H9 (cell line): ENCODE measurements around the gene HSPB8. TPM values are rescaled to one million over a fixed set of nuclear protein-coding genes. Genes with fewer than 3 reads are reported as not detected.

Source experiments
- DNase-seq: peaks from one replicate; pipeline ENCODE4 v3.0.0-alpha.2; 2017
- H2AFZ ChIP-seq: one replicate; pipeline ENCODE4 v1.6.1; 2013; ENCODE audit warnings: mild to moderate bottlenecking, low read length, control low read depth, moderate library complexity
- H2AK5ac ChIP-seq: 2 replicates; pipeline ENCODE4 v1.6.1; 2013; ENCODE audit warnings: low read length, control low read depth, mixed read lengths; ENCODE audit not compliant: insufficient read length
- H2BK120ac ChIP-seq: one replicate; pipeline ENCODE4 v1.6.1; 2013; ENCODE audit warnings: low read depth, mild to moderate bottlenecking, low read length, control low read depth, inconsistent platforms; ENCODE audit not compliant: poor library complexity, severe bottlenecking
- H2BK12ac ChIP-seq: 2 replicates; pipeline ENCODE4 v1.6.1; 2013; ENCODE audit warnings: low read length, control low read depth, mixed read lengths, low read depth; ENCODE audit not compliant: insufficient read length
- H2BK15ac ChIP-seq: 2 replicates; pipeline ENCODE4 v1.6.1; 2013; ENCODE audit warnings: low read depth, low read length, control low read depth
- H2BK20ac ChIP-seq: one replicate; pipeline ENCODE4 v1.6.1; 2013; ENCODE audit warnings: low read depth, mild to moderate bottlenecking, low read length, control low read depth, inconsistent platforms; ENCODE audit not compliant: poor library complexity, severe bottlenecking
- H2BK5ac ChIP-seq: 2 replicates; pipeline ENCODE4 v1.6.1; 2013; ENCODE audit warnings: low read length, control low read depth, mixed read lengths; ENCODE audit not compliant: insufficient read length
- H3K14ac ChIP-seq: 2 replicates; pipeline ENCODE4 v1.6.1; 2013; ENCODE audit warnings: low read length, control low read depth; ENCODE audit not compliant: insufficient read depth
- H3K18ac ChIP-seq: 2 replicates; pipeline ENCODE4 v1.6.1; 2013; ENCODE audit warnings: low read depth, mild to moderate bottlenecking, mixed read lengths, low read length, control low read depth; ENCODE audit not compliant: insufficient read length
- H3K23ac ChIP-seq: 2 replicates; pipeline ENCODE4 v1.6.1; 2013; ENCODE audit warnings: low read length, control low read depth, mixed read lengths, low read depth; ENCODE audit not compliant: insufficient read length
- H3K23me2 ChIP-seq: 2 replicates; pipeline ENCODE4 v1.6.1; 2013; ENCODE audit warnings: low read depth, mild to moderate bottlenecking, mixed read lengths, low read length, control low read depth; ENCODE audit not compliant: insufficient read length, poor library complexity, severe bottlenecking
- H3K27ac ChIP-seq: 2 replicates; pipeline ENCODE4 v1.5.1; 2013; ENCODE audit warnings: low read length, control low read depth, mixed read lengths, low read depth; ENCODE audit not compliant: insufficient read length
- H3K27me3 ChIP-seq: 2 replicates; pipeline ENCODE4 v1.6.1; 2013; ENCODE audit warnings: low read length, control low read depth, inconsistent platforms; ENCODE audit not compliant: insufficient read depth
- H3K4ac ChIP-seq: 2 replicates; pipeline ENCODE4 v1.6.1; 2013; ENCODE audit warnings: low read depth, mild to moderate bottlenecking, control low read depth, inconsistent platforms, low read length, moderate library complexity
- H3K4me1 ChIP-seq: 2 replicates; pipeline ENCODE4 v1.6.1; 2013; ENCODE audit warnings: low read length, control low read depth, inconsistent platforms; ENCODE audit not compliant: insufficient read depth
- H3K4me2 ChIP-seq: 2 replicates; pipeline ENCODE4 v1.6.1; 2013; ENCODE audit warnings: low read length, control low read depth, mixed read lengths; ENCODE audit not compliant: insufficient read length, insufficient read depth
- H3K56ac ChIP-seq: 2 replicates; pipeline ENCODE4 v1.6.1; 2013; ENCODE audit warnings: low read depth, mild to moderate bottlenecking, mixed read lengths, low read length, control low read depth; ENCODE audit not compliant: insufficient read length
- H3K79me1 ChIP-seq: 2 replicates; pipeline ENCODE4 v1.6.1; 2013; ENCODE audit warnings: low read depth, mild to moderate bottlenecking, moderate library complexity, low read length, control low read depth, inconsistent platforms; ENCODE audit not compliant: insufficient read depth, poor library complexity, severe bottlenecking
- H3K79me2 ChIP-seq: 2 replicates; pipeline ENCODE4 v1.6.1; 2013; ENCODE audit warnings: low read length, control low read depth, inconsistent platforms; ENCODE audit not compliant: insufficient read depth
- H3K9ac ChIP-seq: 2 replicates; pipeline ENCODE4 v1.6.1; 2013; ENCODE audit warnings: low read length, control low read depth, mixed read lengths; ENCODE audit not compliant: insufficient read length; ENCODE audit errors: extremely low read depth
- H3K9me3 ChIP-seq: one replicate; pipeline ENCODE4 v1.6.1; 2013; ENCODE audit warnings: low read depth, low read length, inconsistent platforms; ENCODE audit not compliant: control insufficient read depth
- H3T11ph ChIP-seq: one replicate; pipeline ENCODE4 v1.6.1; 2013; ENCODE audit warnings: mild to moderate bottlenecking, low read length, control low read depth, inconsistent platforms
- H4K20me1 ChIP-seq: one replicate; pipeline ENCODE4 v1.6.1; 2013; ENCODE audit not compliant: control insufficient read depth, insufficient read length, insufficient read depth
- H4K5ac ChIP-seq: 2 replicates; pipeline ENCODE4 v1.6.1; 2013; ENCODE audit warnings: low read depth, mild to moderate bottlenecking, mixed read lengths, low read length, control low read depth; ENCODE audit not compliant: insufficient read length
- H4K8ac ChIP-seq: replicated peaks from 2 replicates; pipeline ENCODE4 v1.6.1; 2013; ENCODE audit warnings: low read length, control low read depth, mixed read lengths, low read depth; ENCODE audit not compliant: insufficient read length
- H4K91ac ChIP-seq: 2 replicates; pipeline ENCODE4 v1.6.1; 2013; ENCODE audit warnings: low read depth, mild to moderate bottlenecking, moderate library complexity, mixed read lengths, low read length, control low read depth; ENCODE audit not compliant: insufficient read length
- H3K27ac Mint-ChIP-seq, 3 experiments: 2 replicates in 2 of 3; 3 replicates in 1 of 3; pipeline ENCODE4 v1.8.0; 2020 to 2021; ENCODE audit warnings: mixed read lengths in 3 of 3, mild to moderate bottlenecking in 1 of 3, moderate library complexity in 1 of 3
- H3K27me3 Mint-ChIP-seq: 2 replicates; pipeline ENCODE4 v1.8.0; 2021; ENCODE audit warnings: low read depth, mild to moderate bottlenecking, moderate library complexity, mixed read lengths
- H3K36me3 Mint-ChIP-seq, 3 experiments: 2 replicates in 2 of 3; 3 replicates in 1 of 3; pipeline ENCODE4 v1.8.0; 2020 to 2021; ENCODE audit warnings: low read depth in 3 of 3, mixed read lengths in 3 of 3; ENCODE audit not compliant: insufficient read depth in 1 of 3
- H3K4me1 Mint-ChIP-seq, 2 experiments: 2 replicates each; pipeline ENCODE4 v1.8.0; 2020; ENCODE audit warnings: mixed read lengths in 2 of 2
- H3K4me3 Mint-ChIP-seq, 2 experiments: 2 replicates in 1 of 2; 3 replicates in 1 of 2; pipeline ENCODE4 v1.8.0; 2020 to 2021; ENCODE audit warnings: mild to moderate bottlenecking in 2 of 2, mixed read lengths in 2 of 2, moderate library complexity in 1 of 2
- H3K9me3 Mint-ChIP-seq, 2 experiments: 2 replicates in 1 of 2; 3 replicates in 1 of 2; pipeline ENCODE4 v1.8.0; 2020; ENCODE audit warnings: mild to moderate bottlenecking in 2 of 2, mixed read lengths in 2 of 2, moderate library complexity in 1 of 2
- CTCF ChIP-seq: fragments of 200-600 bp; sonication (generic); conservative IDR thresholded peaks from 3 replicates; pipeline ENCODE4 v1.8.0; 2021; ENCODE audit warnings: antibody characterized with exemption, mild to moderate bottlenecking
- WGBS: extraction: QIAGEN DNeasy Blood & Tissue Kit; methylation state at CpG from one replicate; pipeline ENCODE4 v1.1.7; 2013; ENCODE audit warnings: missing lambda C conversion rate, low lambda C conversion rate, mixed read lengths; ENCODE audit not compliant: insufficient read length; ENCODE audit errors: extremely low coverage; 5-methylcytosine and 5-hydroxymethylcytosine counted together
- total RNA-seq: library from RNA; stranded (reverse); gene quantifications from 2 replicates; pipeline ENCODE4 v1.2.1, GENCODE V29; 2021

The HSPB8 gene
- total RNA-seq, 1 experiment from 2014 or later = 3.0 TPM

DNA sequence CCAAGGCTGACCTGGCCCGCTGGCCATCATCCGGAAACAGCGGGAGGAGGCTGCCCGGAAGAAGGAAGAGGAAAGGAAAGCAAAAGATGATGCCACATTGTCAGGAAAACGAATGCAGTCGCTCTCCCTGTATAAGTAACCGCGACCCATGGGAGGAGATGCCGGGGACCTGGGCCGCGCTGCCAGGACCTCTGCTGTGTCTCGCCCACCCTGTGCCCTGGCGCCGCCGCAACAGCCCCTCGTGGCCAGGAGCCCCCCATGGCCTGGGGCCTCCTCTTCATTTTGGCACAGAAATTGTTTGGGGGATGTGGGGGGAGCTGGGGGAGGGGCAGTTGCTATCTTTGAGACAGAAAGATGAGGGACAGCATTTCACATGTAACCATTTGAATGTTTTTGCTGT is 16.5 kb downstream of the HSPB8 start:
- no peak overlapping the region for H3K14ac ChIP-seq
- no peaks in the 10 kb centered on the region for H3K79me1 ChIP-seq
- H3K27me3 ChIP-seq = no peaks in the 10 kb centered on the region
- no CpG with 5 or more reads among the region's 16 CpGs for WGBS
- Mint-ChIP-seq H3K4me3 (no peak overlapping the region), H3K9me3 (no peaks in the 10 kb centered on the region), H3K27me3 (no peaks in the 10 kb centered on the region; the same call in none of the 2 replicates), H3K36me3 (no peaks in the 10 kb centered on the region), H3K4me1 (peaks cover 13 to 25% of the 10 kb centered on the region in 2 experiments), H3K27ac (no peak overlapping the region)
- no peak overlapping the region for H2BK5ac ChIP-seq
- H3K23ac ChIP-seq = no peak overlapping the region
- H3K4ac ChIP-seq = no peak overlapping the region
- TF ChIP-seq CTCF = no peak
- H2BK12ac ChIP-seq = no peak overlapping the region
- H4K5ac ChIP-seq = no peak overlapping the region
- no peak overlapping the region for H3K18ac ChIP-seq
- no peaks in the 10 kb centered on the region for H3K9me3 ChIP-seq
- H3K23me2 ChIP-seq = no peaks in the 10 kb centered on the region
- H3T11ph ChIP-seq = no peak overlapping the region
- H3K79me2 ChIP-seq = no peaks in the 10 kb centered on the region
- H4K91ac ChIP-seq = no peak overlapping the region
- no peaks in the 10 kb centered on the region for H3K4me1 ChIP-seq
- no peak overlapping the region for H4K8ac ChIP-seq
- H3K4me2 ChIP-seq = no peak overlapping the region
- H4K20me1 ChIP-seq = no peaks in the 10 kb centered on the region
- no peak overlapping the region for H2AK5ac ChIP-seq
- H2BK120ac ChIP-seq = no peak overlapping the region
- no peak overlapping the region for H3K56ac ChIP-seq
- H3K27ac ChIP-seq = no peak overlapping the region
- H2BK20ac ChIP-seq = no peak overlapping the region
- H3K9ac ChIP-seq = no peak overlapping the region
- H2AFZ ChIP-seq = no peak overlapping the region
- no peak overlapping the region for H2BK15ac ChIP-seq
- no peak for DNase-seq
